ENCODE measurements around the gene TAS2R41. TPM values are rescaled to one million over a fixed set of nuclear protein-coding genes. Genes with fewer than 3 reads are reported as not detected.

Gene TAS2R41
- total RNA-seq, 1 donor from 2014 or later, result not detected

DNA sequence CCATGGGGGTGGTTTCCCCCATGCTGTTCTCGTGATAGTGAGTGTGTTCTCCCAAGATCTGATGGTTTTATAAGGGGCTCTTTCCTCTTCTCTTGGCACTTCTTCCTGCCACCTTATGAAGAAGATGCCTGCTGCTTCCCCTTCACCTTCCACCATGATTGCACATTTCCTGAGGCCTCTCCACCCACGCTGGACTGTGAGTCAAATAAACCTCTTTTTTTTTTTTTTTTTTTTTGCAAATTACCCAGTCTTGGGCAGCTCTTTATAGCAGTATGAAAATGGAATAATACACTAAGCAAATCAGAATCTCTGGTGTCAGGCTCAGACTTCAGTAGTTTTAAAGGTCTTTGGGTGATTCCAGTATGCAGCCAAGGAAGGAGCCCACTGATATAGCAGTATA lies 28.2 kb downstream of the TAS2R41 start:
- no peaks in the 10 kb centered on the region for H3K27me3 Mint-ChIP-seq (ENCODE audit: low read depth, unreplicated experiment)
- H3K36me3 Mint-ChIP-seq (ENCODE audit: low read depth, unreplicated experiment), result no peaks in the 10 kb centered on the region
- no peak overlapping the region for H3K27ac Mint-ChIP-seq (ENCODE audit: unreplicated experiment)
- H3K4me1 Mint-ChIP-seq (ENCODE audit: low read depth, unreplicated experiment), result peaks cover 13% of the 10 kb centered on the region
- Histone ChIP-seq H3K4me2 (ENCODE audit: low read length) (no peak overlapping the region), H3K79me2 (ENCODE audit: insufficient read depth, low read length) (no peaks in the 10 kb centered on the region), H4K20me1 (ENCODE audit: insufficient read depth, low read length) (no peaks in the 10 kb centered on the region), H3K4me1 (ENCODE audit: insufficient read depth, low read length) (no peaks in the 10 kb centered on the region), H3K9me3 (ENCODE audit: insufficient read depth, low read depth, low read length) (no peaks in the 10 kb centered on the region), H3K4me3 (ENCODE audit: insufficient read depth, low read depth, low read length) (no peak overlapping the region), H3K27me3 (ENCODE audit: insufficient read depth, low read length) (peaks cover 3% of the 10 kb centered on the region), H3K9ac (ENCODE audit: low read length) (no peak overlapping the region), H3K27ac (ENCODE audit: low read depth, low read length) (no peak overlapping the region), H2AFZ (ENCODE audit: low read depth, low read length) (no peak overlapping the region), H3K36me3 (ENCODE audit: insufficient read depth, low read length) (no peaks in the 10 kb centered on the region)
- H3K4me3 Mint-ChIP-seq (ENCODE audit: unreplicated experiment), result no peak overlapping the region
- FAIRE-seq (no peak), DNase-seq (ENCODE audit: low read depth) (no peak)
- no peak for TF ChIP-seq EZH2 (IDR thresholded peaks at IDR 0.05; ENCODE audit: insufficient read depth, low read length)
- TF ChIP-seq CTCF (IDR thresholded peaks at IDR 0.05; ENCODE audit: insufficient read depth, low read depth, low read length), result no peak
- H3K9me3 Mint-ChIP-seq (ENCODE audit: unreplicated experiment), result peaks cover 3% of the 10 kb centered on the region

- Histone ChIP-seq H3K27ac (ENCODE audit: low read depth, low read length) (no peak overlapping the region), H3K27me3 (ENCODE audit: insufficient read depth, low read length) (peaks cover 3% of the 10 kb centered on the region), H3K4me2 (ENCODE audit: low read length) (no peak overlapping the region), H3K36me3 (ENCODE audit: insufficient read depth, low read length) (no peaks in the 10 kb centered on the region), H3K9me3 (ENCODE audit: insufficient read depth, low read depth, low read length) (no peaks in the 10 kb centered on the region), H3K9ac (ENCODE audit: low read length) (no peak overlapping the region), H3K79me2 (ENCODE audit: insufficient read depth, low read length) (no peaks in the 10 kb centered on the region), H4K20me1 (ENCODE audit: insufficient read depth, low read length) (no peaks in the 10 kb centered on the region), H3K4me1 (ENCODE audit: insufficient read depth, low read length) (no peaks in the 10 kb centered on the region), H3K4me3 (ENCODE audit: insufficient read depth, low read depth, low read length) (no peak overlapping the region), H2AFZ (ENCODE audit: low read depth, low read length) (no peak overlapping the region)
- no peak for TF ChIP-seq CTCF (IDR thresholded peaks at IDR 0.05; ENCODE audit: insufficient read depth, low read depth, low read length)
- no peak for TF ChIP-seq EZH2 (IDR thresholded peaks at IDR 0.05; ENCODE audit: insufficient read depth, low read length)
- Mint-ChIP-seq H3K4me1 (ENCODE audit: low read depth, unreplicated experiment) (peaks cover 13% of the 10 kb centered on the region), H3K9me3 (ENCODE audit: unreplicated experiment) (peaks cover 3% of the 10 kb centered on the region), H3K4me3 (ENCODE audit: unreplicated experiment) (no peak overlapping the region), H3K27me3 (ENCODE audit: low read depth, unreplicated experiment) (no peaks in the 10 kb centered on the region), H3K27ac (ENCODE audit: unreplicated experiment) (peak overlapping the region; percentile 78), H3K36me3 (ENCODE audit: low read depth, unreplicated experiment) (no peaks in the 10 kb centered on the region)
- FAIRE-seq (no peak), DNase-seq (ENCODE audit: low read depth) (no peak)
Measured at GRCh38 chr7:143507094-143507518, 29.4 kb downstream of the TAS2R41 start.

DNA sequence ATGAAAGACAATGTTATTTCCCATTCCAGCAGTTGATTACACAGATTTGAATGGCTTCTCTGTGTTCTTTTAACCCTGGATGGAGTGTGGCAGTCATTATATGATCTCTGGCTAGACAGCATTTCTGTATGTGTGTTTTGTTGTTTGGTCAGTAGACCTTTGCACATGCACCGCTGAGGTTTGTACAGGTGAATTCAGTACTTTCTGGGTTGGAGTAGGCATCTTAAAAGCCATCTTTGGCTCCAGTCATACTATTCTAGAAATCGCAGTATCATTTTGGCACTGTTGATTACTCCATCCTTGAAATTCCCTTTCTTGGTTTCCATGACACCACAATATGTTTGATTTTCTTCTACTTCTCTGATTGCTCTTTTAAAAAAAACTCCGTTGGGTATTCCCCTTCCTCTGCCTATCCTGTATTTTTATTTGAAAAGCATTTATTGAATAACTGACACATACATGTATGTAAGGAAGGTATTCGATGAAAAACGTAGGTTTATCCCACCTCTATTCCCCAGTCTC lies 29.9 kb downstream of the TAS2R41 start:
- Histone ChIP-seq H3K27me3 (ENCODE audit: insufficient read depth, low read length) (peaks cover 3% of the 10 kb centered on the region), H3K27ac (ENCODE audit: low read depth, low read length) (no peak overlapping the region), H3K9ac (ENCODE audit: low read length) (no peak overlapping the region), H3K4me1 (ENCODE audit: insufficient read depth, low read length) (no peaks in the 10 kb centered on the region), H2AFZ (ENCODE audit: low read depth, low read length) (no peak overlapping the region), H3K4me2 (ENCODE audit: low read length) (no peak overlapping the region), H3K4me3 (ENCODE audit: insufficient read depth, low read depth, low read length) (no peak overlapping the region), H3K9me3 (ENCODE audit: insufficient read depth, low read depth, low read length) (no peaks in the 10 kb centered on the region), H3K79me2 (ENCODE audit: insufficient read depth, low read length) (no peaks in the 10 kb centered on the region), H4K20me1 (ENCODE audit: insufficient read depth, low read length) (no peaks in the 10 kb centered on the region), H3K36me3 (ENCODE audit: insufficient read depth, low read length) (no peaks in the 10 kb centered on the region)
- Mint-ChIP-seq H3K27ac (ENCODE audit: unreplicated experiment) (peak overlapping the region; percentile 78), H3K27me3 (ENCODE audit: low read depth, unreplicated experiment) (no peaks in the 10 kb centered on the region), H3K9me3 (ENCODE audit: unreplicated experiment) (peaks cover 5% of the 10 kb centered on the region), H3K4me1 (ENCODE audit: low read depth, unreplicated experiment) (peaks cover 17% of the 10 kb centered on the region), H3K36me3 (ENCODE audit: low read depth, unreplicated experiment) (no peaks in the 10 kb centered on the region), H3K4me3 (ENCODE audit: unreplicated experiment) (no peak overlapping the region)
- DNase-seq (ENCODE audit: low read depth) (no peak), FAIRE-seq (no peak)
- no peak for TF ChIP-seq CTCF (IDR thresholded peaks at IDR 0.05; ENCODE audit: insufficient read depth, low read depth, low read length)
- TF ChIP-seq EZH2 (IDR thresholded peaks at IDR 0.05; ENCODE audit: insufficient read depth, low read length), result no peak
